Ectodermal cell (in vitro differentiated cells): Measurements from ENCODE around the gene CMTR2. TPM values are rescaled to one million over a fixed set of nuclear protein-coding genes. Genes with fewer than 3 reads are reported as not detected.
A peak's percentile ranks its signal among the peaks of the same experiment; 100 is the strongest.
"Not testable (repeated sequence)": the region's sequence is repeated elsewhere in the genome, so short reads cannot be mapped to it uniquely, and the experiment has no call there.

Experiments used
- H3K27ac ChIP-seq: 2 replicates; pipeline ENCODE4 v1.7.0; 2013; ENCODE audit warnings: mild to moderate bottlenecking, low read depth, low read length; ENCODE audit not compliant: insufficient read depth, poor library complexity, severe bottlenecking
- H3K27me3 ChIP-seq: 2 replicates; pipeline ENCODE4 v1.7.0; 2013; ENCODE audit warnings: mild to moderate bottlenecking, low read length; ENCODE audit not compliant: insufficient read depth, control insufficient read depth, poor library complexity, severe bottlenecking
- H3K36me3 ChIP-seq: one replicate; pipeline ENCODE4 v1.7.0; 2013; ENCODE audit warnings: low read length; ENCODE audit not compliant: control insufficient read depth, insufficient read depth
- H3K4me1 ChIP-seq: one replicate; pipeline ENCODE4 v1.7.0; 2013; ENCODE audit warnings: low read length; ENCODE audit not compliant: control insufficient read depth, insufficient read depth
- H3K4me3 ChIP-seq: 2 replicates; pipeline ENCODE4 v1.7.0; 2013; ENCODE audit warnings: low read depth, low read length, control low read depth; ENCODE audit not compliant: insufficient read depth
- H3K9me3 ChIP-seq: 2 replicates; pipeline ENCODE4 v1.7.0; 2013; ENCODE audit warnings: mild to moderate bottlenecking, low read length, moderate library complexity; ENCODE audit not compliant: control insufficient read depth
- WGBS, 2 experiments: methylation state at CpG; one replicate each; pipeline ENCODE4 v1.1.7; 2013; ENCODE audit warnings: missing lambda C conversion rate in 2 of 2; 5-methylcytosine and 5-hydroxymethylcytosine counted together
- polyA plus RNA-seq, 4 experiments: library from polyadenylated mRNA; stranded (reverse); fragments of 50-300 nt; gene quantifications; one replicate each; pipeline ENCODE4 v1.2.3, GENCODE V29; 2013

Gene CMTR2
- polyA plus RNA-seq (2013, experiment 1 of 4), result 27.8 TPM
- 25.4 TPM for polyA plus RNA-seq (2013, experiment 2 of 4)
- 20.1 TPM for polyA plus RNA-seq (2013, experiment 3 of 4)
- polyA plus RNA-seq (2013, experiment 4 of 4), result 23.1 TPM

DNA sequence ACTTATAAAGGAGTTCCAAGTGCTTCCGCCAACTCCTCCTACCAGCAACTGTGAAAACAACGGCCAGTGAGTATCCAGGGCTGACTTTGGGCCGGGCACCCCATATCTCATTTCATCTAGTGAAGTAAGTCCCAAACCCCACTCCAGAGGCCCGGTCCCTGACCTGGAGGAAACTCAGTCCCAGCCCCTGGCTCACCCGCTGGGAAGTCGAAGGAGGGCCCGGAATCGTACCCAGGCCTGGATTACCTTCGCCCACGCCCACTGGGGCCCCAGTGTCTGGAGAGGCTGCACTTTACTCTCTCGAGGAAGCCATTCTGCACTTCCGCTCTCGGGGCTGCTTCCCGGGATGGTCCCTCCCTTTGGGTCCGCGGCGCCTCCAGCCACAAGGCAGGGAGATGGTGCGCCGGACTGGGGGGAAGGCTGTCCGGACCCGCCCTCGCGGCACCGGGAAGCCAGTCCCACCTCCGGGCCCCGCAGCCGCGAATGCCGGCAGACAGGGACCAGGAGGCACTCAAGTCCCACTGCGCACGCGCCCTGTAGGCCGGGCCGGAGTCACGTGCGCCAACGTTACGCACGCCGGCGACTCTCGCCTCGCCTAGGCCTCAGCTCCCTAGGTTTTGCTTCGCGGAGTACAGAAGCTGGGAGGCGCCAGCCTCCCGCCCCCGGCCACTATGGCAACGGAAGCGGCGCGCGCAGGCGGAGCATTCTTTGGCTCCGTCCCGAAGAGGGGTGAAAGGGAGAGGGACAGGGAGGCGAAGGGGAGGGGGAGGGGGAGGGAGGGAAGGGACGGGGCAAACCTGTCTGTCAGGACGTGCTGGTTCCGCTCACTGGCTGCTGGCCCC, at the start of gene CMTR2:
CMTR2 (minus strand) TSS at position 513 of the 842 bp plus-strand sequence. CDS start 3,482 bp downstream, outside the sequence.
- H3K4me3 ChIP-seq, result peak within 1 kb of the TSS; percentile 82
- WGBS, 2 experiments, result 1% methylated on average over 60 of the region's 60 CpGs
- peak within 1 kb of the TSS; percentile 82 for H3K27ac ChIP-seq
- H3K36me3 ChIP-seq, result peaks cover 9% of the 10 kb centered on the region
- H3K9me3 ChIP-seq, result no peaks in the 10 kb centered on the region
- H3K27me3 ChIP-seq, result no peaks in the 10 kb centered on the region
- peaks cover 5% of the 10 kb centered on the region for H3K4me1 ChIP-seq

DNA sequence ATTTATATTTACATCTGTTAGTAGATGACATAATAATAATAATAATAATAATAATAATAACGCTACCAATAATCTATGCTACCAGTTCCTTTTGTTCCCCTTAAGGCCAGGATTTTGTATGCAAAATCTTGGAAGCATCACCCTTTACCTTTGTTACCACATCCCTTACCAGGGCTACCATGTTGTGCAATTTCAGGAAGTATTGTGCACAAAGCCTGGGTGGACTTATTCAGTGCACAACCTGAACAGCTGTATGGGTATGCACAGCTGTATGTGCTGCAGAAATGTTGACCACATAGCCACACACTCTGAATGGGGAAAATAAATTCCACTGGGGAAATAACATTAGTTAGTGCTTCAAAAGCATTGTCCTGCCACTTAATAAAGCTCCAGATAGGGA, 49.4 kb upstream of the CMTR2 start:
- Histone ChIP-seq H3K27ac (no peak overlapping the region), H3K4me3 (no peak overlapping the region), H3K9me3 (no peaks in the 10 kb centered on the region), H3K36me3 (no peaks in the 10 kb centered on the region), H3K27me3 (no peaks in the 10 kb centered on the region), H3K4me1 (no peaks in the 10 kb centered on the region)
- 90 to 100% methylated on average over 1 of the region's 1 CpG for WGBS, 2 experiments

- Histone ChIP-seq H3K4me3 (no peak overlapping the region), H3K4me1 (no peaks in the 10 kb centered on the region), H3K27me3 (no peaks in the 10 kb centered on the region), H3K27ac (no peak overlapping the region), H3K9me3 (no peaks in the 10 kb centered on the region), H3K36me3 (no peaks in the 10 kb centered on the region)
- 85 to 89% methylated on average over 2 of the region's 2 CpGs for WGBS, 2 experiments
These were observed 49.0 kb upstream of the CMTR2 start for GRCh38 chr16:71338193-71338592.

GRCh38 chr16:71337631-71338030, 48.4 kb upstream of the CMTR2 start:
- Histone ChIP-seq H3K36me3 (no peaks in the 10 kb centered on the region), H3K27ac (no peak overlapping the region), H3K4me3 (no peak overlapping the region), H3K9me3 (no peaks in the 10 kb centered on the region), H3K27me3 (no peaks in the 10 kb centered on the region), H3K4me1 (no peaks in the 10 kb centered on the region)
- 81 to 85% methylated on average over 1 of the region's 1 CpG for WGBS, 2 experiments

GRCh38 chr16:71328151-71328550, 38.9 kb upstream of the CMTR2 start:
- no peaks in the 10 kb centered on the region for H3K36me3 ChIP-seq
- no peak overlapping the region for H3K4me3 ChIP-seq
- no peaks in the 10 kb centered on the region for H3K9me3 ChIP-seq
- no peaks in the 10 kb centered on the region for H3K27me3 ChIP-seq
- H3K27ac ChIP-seq, result no peak overlapping the region
- whole genome bisulfite sequencing, 2 experiments, result 87 to 94% methylated on average over 3 of the region's 3 CpGs
- H3K4me1 ChIP-seq, result no peaks in the 10 kb centered on the region

- H3K27ac ChIP-seq, result no peak overlapping the region
- H3K36me3 ChIP-seq, result no peaks in the 10 kb centered on the region
- no peaks in the 10 kb centered on the region for H3K4me1 ChIP-seq
- H3K27me3 ChIP-seq, result no peaks in the 10 kb centered on the region
- H3K4me3 ChIP-seq, result no peak overlapping the region
- no peaks in the 10 kb centered on the region for H3K9me3 ChIP-seq
These were observed 38.5 kb upstream of the CMTR2 start for GRCh38 chr16:71327720-71328119.

- Histone ChIP-seq H3K9me3 (peaks cover 2% of the 10 kb centered on the region), H3K36me3 (no peaks in the 10 kb centered on the region), H3K27ac (no peak overlapping the region), H3K4me3 (no peak overlapping the region), H3K27me3 (no peaks in the 10 kb centered on the region), H3K4me1 (no peaks in the 10 kb centered on the region)
- WGBS, 2 experiments, result 93 to 94% methylated on average over 4 of the region's 4 CpGs
These were observed 30.8 kb upstream of the CMTR2 start for GRCh38 chr16:71319999-71320398.

DNA sequence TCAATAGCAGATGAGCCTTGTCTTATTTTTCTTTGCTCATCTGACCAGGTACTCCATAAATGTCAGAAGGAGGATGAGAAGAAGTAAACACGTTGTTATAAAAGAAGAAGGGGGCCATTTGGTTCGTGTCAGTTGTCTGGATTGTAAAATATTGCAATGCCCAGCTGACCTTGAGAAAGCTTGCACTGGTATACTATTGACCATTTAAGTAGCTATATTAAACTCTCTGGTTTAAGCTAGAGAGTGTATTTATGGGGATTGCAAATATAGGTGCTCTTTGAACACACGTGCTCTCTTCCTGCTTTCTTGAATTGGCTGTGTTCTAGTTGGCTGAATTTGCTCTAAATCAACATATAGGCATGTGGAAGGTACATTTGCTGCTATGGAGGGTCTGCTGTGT, 26.1 kb upstream of the CMTR2 start:
- H3K27ac ChIP-seq, result no peak overlapping the region
- H3K4me1 ChIP-seq, result no peaks in the 10 kb centered on the region
- H3K9me3 ChIP-seq, result peaks cover 2% of the 10 kb centered on the region
- no peak overlapping the region for H3K4me3 ChIP-seq
- no peaks in the 10 kb centered on the region for H3K27me3 ChIP-seq
- H3K36me3 ChIP-seq, result no peaks in the 10 kb centered on the region
- 60 to 69% methylated on average over 3 of the region's 3 CpGs for WGBS, 2 experiments

- not testable (repeated sequence) for H3K27ac ChIP-seq, H3K9me3 ChIP-seq, H3K4me1 ChIP-seq, H3K36me3 ChIP-seq, H3K4me3 ChIP-seq, H3K27me3 ChIP-seq
- WGBS, 2 experiments, result 85 to 90% methylated on average over 3 of the region's 3 CpGs
These were observed 24.4 kb upstream of the CMTR2 start for GRCh38 chr16:71313591-71313990.

DNA sequence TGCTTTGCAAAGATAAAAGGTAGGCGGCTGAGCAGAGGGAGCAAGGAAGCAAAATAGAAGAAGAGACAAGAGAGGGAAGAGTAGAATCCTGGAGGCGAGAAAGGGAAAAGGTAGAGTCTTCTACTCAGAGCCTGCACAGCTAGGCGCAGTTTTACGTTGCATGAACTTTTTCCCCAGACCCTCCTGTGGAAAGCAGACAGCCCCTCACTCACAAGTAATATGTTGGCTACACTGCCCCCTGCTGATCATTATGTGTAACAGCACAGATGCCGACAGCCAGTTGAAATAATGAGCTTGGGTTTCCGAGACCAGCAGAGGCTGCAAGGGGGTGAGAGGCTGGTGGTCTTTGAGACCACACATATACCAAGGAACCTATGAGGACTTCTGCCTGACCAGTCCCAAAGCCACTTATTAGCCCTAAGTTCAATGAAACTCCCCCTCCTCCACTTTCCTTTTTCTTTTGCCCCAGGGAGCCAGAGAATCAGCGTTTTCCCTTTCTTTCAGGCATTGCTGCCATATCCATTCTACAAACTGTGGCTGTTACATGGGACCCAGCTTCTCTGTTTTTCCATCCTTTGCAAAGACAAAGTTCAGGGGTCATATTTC, 22.5 kb upstream of the CMTR2 start:
- Histone ChIP-seq H3K27ac (no peak overlapping the region), H3K4me1 (no peaks in the 10 kb centered on the region), H3K36me3 (no peaks in the 10 kb centered on the region), H3K9me3 (peaks cover 2% of the 10 kb centered on the region), H3K4me3 (no peak overlapping the region), H3K27me3 (no peaks in the 10 kb centered on the region)
- WGBS, 2 experiments, result 43 to 48% methylated on average over 7 of the region's 7 CpGs
